OCI-LY3 (cell line): ENCODE results near the gene METAP2.

ENCODE experiments used
- H2AFZ ChIP-seq: fragments of 200-600, 300-600 bp; shearing (Covaris generic); 2 replicates; pipeline ENCODE4 v1.6.0; 2014; ENCODE audit warnings: antibody characterized with exemption, low read depth, low read length
- H3K27ac ChIP-seq: fragments of 200-600, 300-600 bp; sonication (generic); 2 replicates; pipeline ENCODE4 v1.5.1; 2014; ENCODE audit warnings: mild to moderate bottlenecking, low read length, moderate library complexity, mixed read lengths
- H3K27me3 ChIP-seq: fragments of 200-600, 300-600 bp; sonication (generic); 2 replicates; pipeline ENCODE4 v1.6.1; 2014; ENCODE audit warnings: low read depth, low read length, mixed read lengths
- H3K36me3 ChIP-seq: fragments of 200-600, 300-600 bp; sonication (generic); replicated peaks from 2 replicates; pipeline ENCODE3; 2014; ENCODE audit warnings: low read depth, low read length, mixed read lengths
- H3K4me1 ChIP-seq: fragments of 300-600, 200-600 bp; sonication (generic); 2 replicates; pipeline ENCODE4 v1.6.1; 2014; ENCODE audit warnings: low read length, mixed read lengths
- H3K4me2 ChIP-seq: fragments of 200-600, 300-600 bp; sonication (generic); 2 replicates; pipeline ENCODE4 v1.6.1; 2014; ENCODE audit warnings: low read length, mixed read lengths
- H3K4me3 ChIP-seq: fragments of 300-600, 200-600 bp; sonication (generic); 2 replicates; pipeline ENCODE4 v1.5.1; 2014; ENCODE audit warnings: antibody characterized with exemption, mild to moderate bottlenecking, low read length, moderate library complexity
- H3K79me2 ChIP-seq: fragments of 300-600, 200-600 bp; shearing (Covaris generic); 2 replicates; pipeline ENCODE4 v1.6.1; 2014; ENCODE audit warnings: mild to moderate bottlenecking, low read length, mixed read lengths
- H3K9ac ChIP-seq: fragments of 300-600, 200-600 bp; shearing (Covaris generic); 2 replicates; pipeline ENCODE4 v1.6.0; 2014; ENCODE audit warnings: mild to moderate bottlenecking, low read length, moderate library complexity
- H3K9me3 ChIP-seq: fragments of 200-600, 300-600 bp; shearing (Covaris generic); 2 replicates; pipeline ENCODE4 v1.6.1; 2014; ENCODE audit warnings: low read length, mixed read lengths; ENCODE audit not compliant: insufficient read depth
- H4K20me1 ChIP-seq: fragments of 200-600, 300-600 bp; sonication (generic); 2 replicates; pipeline ENCODE4 v1.6.1; 2016; ENCODE audit warnings: low read length, mixed read lengths; ENCODE audit not compliant: insufficient read depth
- CTCF ChIP-seq: fragments of 200-600, 300-600 bp; sonication (generic); IDR thresholded peaks from 2 replicates; pipeline ENCODE4 v1.5.1; 2014; ENCODE audit warnings: antibody characterized with exemption, low read length, low read depth
- EZH2phosphoT487 ChIP-seq: fragments of 200-600 bp; shearing (Covaris generic); IDR thresholded peaks from 2 replicates; pipeline ENCODE4 v1.6.1; 2018; ENCODE audit warnings: antibody characterized with exemption, mixed run types, low read depth

Gene METAP2

DNA sequence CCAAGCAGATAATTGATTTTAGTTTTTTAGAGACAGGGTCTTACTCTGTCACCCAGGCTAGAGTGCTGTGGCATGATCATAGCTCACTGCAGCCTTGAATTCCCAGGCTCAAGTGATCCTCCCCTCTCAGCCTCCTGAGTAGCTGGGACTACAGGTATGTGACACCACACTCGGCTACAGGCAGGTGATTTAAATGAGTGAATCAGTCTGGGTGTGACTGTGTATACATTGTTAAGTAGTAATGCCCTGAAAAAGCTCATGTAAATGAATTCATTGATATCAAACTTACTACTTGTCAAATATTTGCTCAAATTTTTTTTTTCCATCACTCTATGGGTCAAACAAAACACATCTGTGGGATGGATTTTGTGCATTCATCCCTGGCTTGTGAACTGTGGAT lies 83.7 kb downstream of the METAP2 start:
- Histone ChIP-seq H3K4me3 (no peak overlapping the region), H3K4me1 (no peaks in the 10 kb centered on the region), H4K20me1 (no peaks in the 10 kb centered on the region), H2AFZ (no peak overlapping the region), H3K9ac (no peak overlapping the region), H3K4me2 (no peak overlapping the region), H3K27me3 (no peaks in the 10 kb centered on the region), H3K27ac (no peak overlapping the region), H3K9me3 (no peaks in the 10 kb centered on the region), H3K79me2 (no peaks in the 10 kb centered on the region), H3K36me3 (no peaks in the 10 kb centered on the region)
- TF ChIP-seq EZH2phosphoT487 (no peak), CTCF (no peak)
